WTC11 (cell line): ENCODE measurements around the gene GABRR2. TPM values are rescaled to one million over a fixed set of nuclear protein-coding genes. Genes with fewer than 3 reads are reported as not detected.

ENCODE experiments used
- ATAC-seq: fragments of 200-7000 bp; cut with Tn5 transposase; 2 replicates; pipeline ENCODE4 v1.10.0; 2021; ENCODE audit warnings: mild to moderate bottlenecking, moderate library complexity
- CTCF ChIA-PET: fragments of 300-600 bp; sonication (Branson Sonifier 250); formaldehyde crosslinking; loops from one replicate; lab custom pipeline; 2021; ENCODE audit warnings: antibody characterized with exemption; lab: Charles Lee
- POLR2A ChIA-PET: fragments of 350-600 bp; sonication (Branson Sonifier 250); formaldehyde crosslinking; loops from one replicate; lab custom pipeline; 2021; ENCODE audit warnings: antibody characterized with exemption; lab: Charles Lee
- DNase-seq: peaks from one replicate; pipeline ENCODE4 v3.0.0; 2021; ENCODE audit warnings: low spot score
- H3K27ac Mint-ChIP-seq: 2 replicates; pipeline ENCODE4 v1.8.0; 2021; ENCODE audit warnings: mixed read lengths
- H3K27me3 Mint-ChIP-seq: 2 replicates; pipeline ENCODE4 v1.8.0; 2021; ENCODE audit warnings: low read depth, mild to moderate bottlenecking, moderate library complexity, mixed read lengths
- H3K36me3 Mint-ChIP-seq: 2 replicates; pipeline ENCODE4 v1.8.0; 2021; ENCODE audit warnings: mixed read lengths
- H3K4me1 Mint-ChIP-seq: 2 replicates; pipeline ENCODE4 v1.8.0; 2022; ENCODE audit warnings: mixed read lengths
- H3K4me3 Mint-ChIP-seq: 2 replicates; pipeline ENCODE4 v1.8.0; 2021; ENCODE audit warnings: mild to moderate bottlenecking, moderate library complexity, mixed read lengths
- H3K9me3 Mint-ChIP-seq: 2 replicates; pipeline ENCODE4 v1.8.0; 2021; ENCODE audit warnings: mixed read lengths
- CTCF ChIP-seq: fragments of 200-600 bp; IDR thresholded peaks from 2 replicates; pipeline ENCODE4 v1.8.0; 2022; ENCODE audit warnings: antibody characterized with exemption
- ETV6 ChIP-seq: sonication (generic); formaldehyde crosslinking; IDR thresholded peaks from 2 replicates; pipeline ENCODE4 v1.8.1; 2022; ENCODE audit warnings: mild to moderate bottlenecking, missing genetic modification reagents
- GABPB1 ChIP-seq: sonication (generic); formaldehyde crosslinking; IDR thresholded peaks from 2 replicates; pipeline ENCODE4 v1.8.1; 2023; ENCODE audit warnings: mild to moderate bottlenecking, missing genetic modification reagents
- JAZF1 ChIP-seq: fragments of 250-450 bp; sonication (Bioruptor Pico); IDR thresholded peaks from 2 replicates; pipeline ENCODE4 v1.9.0; 2021; ENCODE audit warnings: moderate library complexity, mild to moderate bottlenecking, inconsistent platforms
- MXD4 ChIP-seq: fragments of 250-450 bp; sonication (Bioruptor Pico); IDR thresholded peaks from 2 replicates; pipeline ENCODE4 v1.8.0; 2021; ENCODE audit warnings: mild to moderate bottlenecking, moderate library complexity, borderline replicate concordance
- NFYB ChIP-seq: sonication (generic); formaldehyde crosslinking; conservative IDR thresholded peaks from 2 replicates; pipeline ENCODE4 v1.8.0; 2022; ENCODE audit warnings: low read depth, missing genetic modification reagents
- PREB ChIP-seq: sonication (generic); formaldehyde crosslinking; IDR thresholded peaks from 2 replicates; pipeline ENCODE4 v1.8.1; 2022; ENCODE audit warnings: mild to moderate bottlenecking, missing genetic modification reagents, moderate library complexity, borderline replicate concordance
- PRRX2 ChIP-seq: fragments of 250-450 bp; sonication (Bioruptor Pico); IDR thresholded peaks from 2 replicates; pipeline ENCODE4 v1.8.0; 2021; ENCODE audit warnings: mild to moderate bottlenecking
- TP53 ChIP-seq: sonication (generic); formaldehyde crosslinking; IDR thresholded peaks from 2 replicates; pipeline ENCODE4 v1.8.1; 2023; ENCODE audit warnings: mild to moderate bottlenecking, missing genetic modification reagents
- ZMAT4 ChIP-seq: fragments of 250-450 bp; sonication (Bioruptor Pico); IDR thresholded peaks from 2 replicates; pipeline ENCODE4 v1.9.0; 2021; ENCODE audit warnings: mild to moderate bottlenecking
- ZNF281 ChIP-seq: sonication (generic); formaldehyde crosslinking; IDR thresholded peaks from 2 replicates; pipeline ENCODE4 v1.8.0; 2023; ENCODE audit warnings: mild to moderate bottlenecking, missing genetic modification reagents
- ZNF423 ChIP-seq: fragments of 250-450 bp; sonication (Bioruptor Pico); IDR thresholded peaks from 2 replicates; pipeline ENCODE4 v2.1.2; 2022; ENCODE audit warnings: mild to moderate bottlenecking, moderate library complexity
- total RNA-seq: library from RNA; stranded (reverse); gene quantifications from 3 replicates; pipeline ENCODE4 v1.2.3, GENCODE V29; 2021
- TF ChIP-seq, protein P1 (sequence below): sonication (generic); formaldehyde crosslinking; IDR thresholded peaks from 2 replicates; pipeline ENCODE4 v1.8.1; 2023; ENCODE audit warnings: mild to moderate bottlenecking, missing genetic modification reagents
- TF ChIP-seq, protein P2 (sequence below): sonication (generic); formaldehyde crosslinking; IDR thresholded peaks from 2 replicates; pipeline ENCODE4 v1.8.1; 2023; ENCODE audit warnings: mild to moderate bottlenecking, missing genetic modification reagents, moderate library complexity

The GABRR2 gene
- total RNA-seq, 1 experiment from 2014 or later = not detected

- peaks cover 45% of the 10 kb centered on the region for H3K27me3 Mint-ChIP-seq
- POLR2A ChIA-PET = no interaction called here
Measured at GRCh38 chr6:89356642-89357170, 41.6 kb upstream of the GABRR2 start.

More at GRCh38 chr6:89356642-89357170, 41.6 kb upstream of the GABRR2 start:
- Mint-ChIP-seq H3K4me1 (peaks cover 17% of the 10 kb centered on the region), H3K4me3 (no peak overlapping the region), H3K27ac (no peak overlapping the region), H3K9me3 (no peaks in the 10 kb centered on the region), H3K36me3 (no peaks in the 10 kb centered on the region)
- CTCF ChIA-PET = interaction anchor here (0.6 to 1.7 kb wide), 4 partner anchors 12 to 374 kb away, joined by 3 to 10 read pairs (median 6); no protein-coding TSS in a partner anchor
- ATAC-seq = no peak
- no peak for DNase-seq
- TF ChIP-seq GABPB1 (CRISPR knock-in tag) = no peak
- TF ChIP-seq PRRX2 = no peak
- no peak for TF ChIP-seq ZNF281 (CRISPR knock-in tag)
- no peak for TF ChIP-seq NFYB (CRISPR knock-in tag)
- no peak for TF ChIP-seq ETV6
- no peak for TF ChIP-seq MXD4 (CRISPR knock-in tag)
- TF ChIP-seq TP53 (CRISPR knock-in tag) = no peak
- TF ChIP-seq PREB (CRISPR knock-in tag) = no peak
- TF ChIP-seq, protein P1, sequence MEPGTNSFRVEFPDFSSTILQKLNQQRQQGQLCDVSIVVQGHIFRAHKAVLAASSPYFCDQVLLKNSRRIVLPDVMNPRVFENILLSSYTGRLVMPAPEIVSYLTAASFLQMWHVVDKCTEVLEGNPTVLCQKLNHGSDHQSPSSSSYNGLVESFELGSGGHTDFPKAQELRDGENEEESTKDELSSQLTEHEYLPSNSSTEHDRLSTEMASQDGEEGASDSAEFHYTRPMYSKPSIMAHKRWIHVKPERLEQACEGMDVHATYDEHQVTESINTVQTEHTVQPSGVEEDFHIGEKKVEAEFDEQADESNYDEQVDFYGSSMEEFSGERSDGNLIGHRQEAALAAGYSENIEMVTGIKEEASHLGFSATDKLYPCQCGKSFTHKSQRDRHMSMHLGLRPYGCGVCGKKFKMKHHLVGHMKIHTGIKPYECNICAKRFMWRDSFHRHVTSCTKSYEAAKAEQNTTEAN (CRISPR knock-in tag) = no peak
- TF ChIP-seq ZNF423 = no peak
- no peak for TF ChIP-seq ZMAT4 (CRISPR knock-in tag)
- no peak for TF ChIP-seq JAZF1 (CRISPR knock-in tag)
- TF ChIP-seq, protein P2, sequence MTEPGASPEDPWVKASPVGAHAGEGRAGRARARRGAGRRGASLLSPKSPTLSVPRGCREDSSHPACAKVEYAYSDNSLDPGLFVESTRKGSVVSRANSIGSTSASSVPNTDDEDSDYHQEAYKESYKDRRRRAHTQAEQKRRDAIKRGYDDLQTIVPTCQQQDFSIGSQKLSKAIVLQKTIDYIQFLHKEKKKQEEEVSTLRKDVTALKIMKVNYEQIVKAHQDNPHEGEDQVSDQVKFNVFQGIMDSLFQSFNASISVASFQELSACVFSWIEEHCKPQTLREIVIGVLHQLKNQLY (CRISPR knock-in tag) = no peak
- TF ChIP-seq CTCF = no peak
